GM13977 (cell line): ENCODE data around the gene LRRC4C.

Experiments
- DNase-seq: peaks from one replicate; pipeline ENCODE4 v3.0.0; 2012; ENCODE audit warnings: low spot score
- CTCF ChIP-seq: IDR thresholded peaks from 2 replicates; pipeline ENCODE4 v1.5.1; 2012; ENCODE audit warnings: mild to moderate bottlenecking, control low read depth; ENCODE audit not compliant: insufficient read depth; ENCODE audit errors: extremely low read depth, missing control alignments
- in situ Hi-C: fragments of 300-500 bp; cut with MboI; formaldehyde crosslinking; loops from one replicate; pipeline ENCODE4 v1.12.0; 2022; ENCODE audit warnings: low sequenced_read_pairs, low pct_unique_long_range_greater_than_20kb, mixed read lengths, inconsistent platforms; ENCODE audit not compliant: unreplicated experiment

LRRC4C gene

DNA sequence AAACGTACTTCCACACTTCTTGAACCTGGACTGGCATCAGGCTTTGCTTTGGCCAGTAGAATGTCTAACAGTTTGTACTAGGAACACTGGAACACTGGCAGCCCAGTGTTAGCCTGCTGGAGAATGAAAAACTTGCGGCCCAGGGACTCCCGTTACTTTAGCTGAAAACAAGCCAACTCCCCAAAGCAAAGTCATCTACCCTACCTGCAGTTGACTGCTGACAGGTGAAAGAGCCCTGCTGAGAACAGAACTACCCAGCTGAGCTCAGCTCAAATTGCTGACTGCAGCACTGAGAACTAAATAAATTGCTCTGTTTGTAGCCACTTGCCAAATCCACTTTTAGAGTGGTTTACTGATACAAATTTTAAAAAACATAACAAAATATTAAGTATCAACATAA lies 342.5 kb downstream of the LRRC4C start:
- TF ChIP-seq CTCF = no peak
- in situ Hi-C loops = no loop called here
- DNase-seq = no peak

GRCh38 chr11:41115066-41115465 lies 344.4 kb downstream of the LRRC4C start:
- no peak for TF ChIP-seq CTCF
- in situ Hi-C loops = no loop called here
- no peak for DNase-seq

DNA sequence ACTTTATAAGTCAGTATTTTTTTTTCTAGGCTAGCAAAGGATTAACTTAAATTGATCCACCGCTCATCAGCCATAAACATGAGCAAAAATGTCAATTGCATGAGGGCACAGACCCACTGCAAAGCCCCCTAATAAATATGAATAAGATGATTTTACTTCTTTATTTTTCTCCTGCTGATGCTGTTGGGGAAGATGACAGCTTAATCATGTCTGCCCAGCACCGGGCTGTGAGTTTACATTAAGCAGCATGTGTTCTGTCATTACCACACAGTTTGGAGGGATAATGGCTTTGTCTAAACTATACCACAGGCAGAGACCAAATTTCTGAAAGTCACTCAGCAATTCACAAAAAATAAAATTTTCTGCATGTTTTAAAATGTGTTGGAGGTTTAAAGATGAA lies 346.3 kb downstream of the LRRC4C start:
- no peak for DNase-seq
- no peak for TF ChIP-seq CTCF
- in situ Hi-C loops = no loop called here

- TF ChIP-seq CTCF = no peak
- no peak for DNase-seq
- in situ Hi-C loops = no loop called here
Measured at GRCh38 chr11:41110527-41110926, 348.9 kb downstream of the LRRC4C start.

- no peak for DNase-seq
- in situ Hi-C loops = no loop called here
- TF ChIP-seq CTCF = no peak
Measured at GRCh38 chr11:41102471-41102870, 357.0 kb downstream of the LRRC4C start.

- TF ChIP-seq CTCF = no peak
- DNase-seq = no peak
- in situ Hi-C loops = no loop called here
Measured at GRCh38 chr11:41099654-41100053, 359.8 kb downstream of the LRRC4C start.

DNA sequence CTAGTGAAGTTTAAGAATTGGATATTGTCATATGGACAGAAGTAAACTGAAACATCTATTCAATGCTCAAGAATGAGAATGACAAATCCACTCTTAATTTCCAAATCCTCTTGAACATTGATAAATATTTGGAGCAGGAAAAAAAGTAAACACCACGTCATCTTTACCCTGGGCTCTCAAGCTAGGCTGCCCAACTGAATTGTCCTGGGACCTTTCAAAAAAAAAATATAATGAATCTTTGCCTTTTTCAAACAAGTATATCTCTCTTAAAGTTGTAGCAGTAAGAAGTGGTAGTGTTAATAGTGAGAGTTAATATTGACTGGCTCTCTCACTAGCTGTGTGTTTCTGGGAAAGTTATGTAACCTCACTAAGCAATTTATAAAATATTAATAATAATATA lies 374.3 kb downstream of the LRRC4C start:
- no peak for DNase-seq
- in situ Hi-C loops = no loop called here
- TF ChIP-seq CTCF = no peak
